GM19452 (cell line): ENCODE data around the gene PARVB.

Experiments
- ATAC-seq: cut with Tn5 transposase; IDR thresholded peaks from one replicate; pipeline ENCODE4 v1.9.1; 2021; ENCODE audit not compliant: unreplicated experiment

The PARVB gene

DNA sequence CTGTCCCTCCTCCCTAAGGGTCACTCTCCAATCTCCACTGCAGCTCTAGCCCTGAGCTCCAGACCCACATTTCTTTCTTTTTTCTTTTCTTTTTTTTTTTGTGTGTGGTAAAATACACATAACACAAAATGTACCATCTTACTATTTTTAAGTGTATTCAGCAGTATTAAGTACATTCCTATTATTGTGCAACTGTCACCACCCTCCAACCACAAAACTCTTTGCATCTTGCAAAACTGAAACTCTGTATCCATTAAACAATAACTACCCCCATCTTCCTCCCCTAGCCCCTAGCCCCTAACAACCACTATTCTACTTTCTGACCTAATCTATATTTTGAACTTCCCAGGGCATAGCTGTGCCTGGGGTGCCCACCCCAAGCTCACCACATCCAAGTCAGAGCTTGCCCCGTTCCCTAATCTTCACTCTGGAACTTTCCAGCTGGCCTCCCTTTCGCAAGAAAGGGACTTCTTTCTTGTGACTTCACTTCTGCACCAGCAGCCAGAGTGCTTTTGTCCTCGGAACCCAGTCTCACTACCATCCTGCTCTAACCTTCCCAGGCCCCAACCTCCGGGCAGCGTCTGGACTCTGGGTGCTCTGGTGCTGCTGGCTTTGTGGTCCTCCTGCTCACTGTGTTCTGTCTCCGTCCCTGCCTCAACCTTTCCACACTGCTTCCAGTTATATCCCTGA is 187.3 kb downstream of the PARVB start:
- ATAC-seq, result no peak

DNA sequence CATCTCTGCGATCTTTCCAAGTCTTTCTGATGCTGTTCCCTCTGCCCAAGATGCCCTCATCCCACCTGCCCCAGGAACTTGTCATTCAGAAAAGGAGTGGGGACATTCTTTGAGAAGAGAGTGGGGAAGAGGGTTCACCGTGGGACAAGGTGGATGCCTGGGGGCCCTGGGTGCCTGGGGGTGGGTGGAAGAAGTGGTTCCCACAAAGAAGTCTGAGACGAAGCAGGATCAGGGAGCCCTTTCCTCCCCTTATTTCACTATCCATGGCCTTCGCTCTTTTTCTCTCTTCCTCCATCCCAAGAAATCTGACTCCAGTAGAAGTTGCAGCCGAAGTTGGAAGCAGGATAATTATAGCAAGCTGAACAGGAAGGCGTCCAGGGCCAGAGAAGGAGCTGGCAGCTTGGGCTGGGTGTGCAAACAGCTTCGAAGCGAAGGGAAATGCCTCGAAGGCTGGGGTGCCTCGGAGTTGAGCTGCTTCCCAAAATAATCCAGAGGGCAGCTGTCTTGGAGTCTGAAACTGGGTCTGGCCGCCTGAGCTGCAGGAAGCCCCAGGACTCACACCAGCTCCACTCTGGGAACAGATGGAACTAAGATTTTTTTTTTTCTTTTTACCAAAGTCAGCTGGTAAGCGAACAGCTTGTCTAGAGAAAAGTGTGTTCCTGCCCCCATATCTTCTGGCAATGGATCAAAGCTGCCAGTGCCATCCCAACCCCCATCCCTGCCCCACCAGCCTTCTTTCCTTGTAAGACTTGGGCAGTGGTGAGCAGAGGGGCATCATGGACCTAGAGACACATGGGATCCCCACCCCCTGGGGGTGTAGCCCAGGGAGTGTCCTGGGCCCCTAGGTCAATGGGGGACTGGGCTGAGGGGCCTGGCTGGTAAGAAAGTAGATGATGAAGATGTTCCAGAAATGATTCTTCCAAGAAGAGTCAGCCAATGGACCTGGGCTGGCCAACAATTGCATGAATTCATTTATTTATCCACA is 188.1 kb downstream of the PARVB start:
- ATAC-seq, result no peak

DNA sequence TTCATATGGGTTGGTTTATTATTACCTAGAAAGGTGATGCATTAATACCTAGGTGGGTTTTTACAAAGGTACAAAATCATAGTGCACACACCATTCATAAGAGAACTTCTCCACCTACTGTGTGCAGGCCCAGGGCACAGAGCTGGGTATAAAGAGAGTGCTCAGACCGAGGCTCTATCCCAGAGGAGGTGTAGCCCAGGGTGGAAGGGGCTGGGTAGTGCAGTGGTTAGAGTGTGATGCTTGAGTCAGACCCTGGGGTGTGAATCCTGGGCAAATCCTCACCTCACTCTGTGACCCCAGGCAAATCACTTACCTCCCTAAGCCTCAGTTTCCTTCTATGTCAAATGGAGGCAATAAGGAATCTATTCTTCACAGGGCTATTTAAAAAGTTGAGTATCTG is 188.8 kb downstream of the PARVB start:
- no peak for ATAC-seq

DNA sequence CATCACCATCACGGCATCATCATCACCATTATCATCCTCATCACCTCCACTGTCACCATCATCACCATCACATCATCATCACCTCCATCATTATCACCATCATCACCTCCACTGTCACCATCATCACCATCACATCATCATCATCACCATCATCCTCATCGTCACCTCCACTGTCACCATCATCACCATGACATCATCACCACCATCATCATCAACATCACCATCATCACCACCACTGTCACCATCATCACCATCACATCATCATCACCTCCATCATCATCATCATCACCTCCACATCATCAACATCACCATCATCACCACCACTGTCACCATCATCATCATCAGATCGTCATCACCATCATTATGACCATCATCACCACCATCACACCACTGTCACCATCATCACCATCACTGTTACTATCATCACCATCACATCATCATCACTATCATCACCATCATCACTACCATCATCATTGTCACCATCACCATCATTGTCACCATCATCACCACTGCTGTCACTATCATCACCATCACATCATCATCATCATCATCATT is 189.5 kb downstream of the PARVB start:
- no peak for ATAC-seq

DNA sequence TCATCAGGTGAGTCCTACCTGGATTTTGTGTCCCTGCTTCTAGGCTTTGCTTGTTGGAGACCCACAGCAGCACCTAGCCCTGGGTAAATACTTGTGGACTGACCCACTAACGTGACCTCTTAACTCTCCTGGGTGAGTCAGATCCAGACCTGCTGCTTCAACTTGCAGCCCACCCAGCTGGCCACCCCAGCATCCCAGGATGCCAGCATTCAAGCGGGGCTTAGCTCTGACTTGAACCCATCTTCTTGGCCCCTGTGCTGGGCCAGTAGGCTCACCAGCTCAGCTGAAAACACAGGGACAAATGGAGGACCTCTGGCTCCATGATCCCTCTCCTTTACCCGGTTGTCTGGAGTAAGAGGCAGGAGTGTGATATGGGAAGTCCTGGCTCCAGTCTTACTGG is 190.1 kb downstream of the PARVB start:
- ATAC-seq, result no peak

DNA sequence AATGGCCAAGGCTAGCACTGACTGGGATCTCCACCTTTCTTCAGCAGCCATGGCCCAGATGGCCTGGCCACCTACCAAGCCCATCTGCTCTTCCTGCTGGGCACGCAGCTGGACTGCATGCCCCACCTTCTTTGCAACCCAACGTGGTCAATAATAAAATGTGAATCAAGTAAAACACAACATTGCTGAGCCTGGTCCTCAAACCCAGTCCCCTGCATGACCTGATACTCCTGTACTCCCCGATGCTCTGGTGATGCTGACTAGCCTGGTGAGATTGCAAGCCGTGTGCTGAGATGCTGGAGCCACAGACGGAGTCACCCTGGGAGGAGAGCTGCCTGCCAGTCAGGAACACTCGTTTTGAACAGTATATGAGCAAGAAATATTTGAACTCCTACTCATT is 190.7 kb downstream of the PARVB start:
- no peak for ATAC-seq

DNA sequence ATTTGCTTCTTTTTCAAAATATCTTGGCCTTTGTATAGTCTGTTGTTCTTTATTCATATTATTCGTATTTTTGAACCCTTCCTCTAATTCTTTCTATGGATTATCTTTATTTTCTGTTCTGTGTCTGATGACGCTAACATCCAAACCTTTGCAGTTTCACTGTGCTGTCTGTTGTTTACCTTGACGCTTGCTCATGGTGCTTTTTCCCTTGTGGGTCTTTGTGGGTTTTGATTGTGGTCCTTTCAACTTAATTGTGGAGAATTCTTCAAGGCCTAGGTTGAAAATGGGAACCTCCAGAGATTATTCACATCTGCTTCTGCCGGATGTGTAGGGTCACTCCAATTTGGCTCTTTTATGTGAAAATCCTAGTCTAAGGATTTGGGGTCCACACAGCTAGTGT is 191.2 kb downstream of the PARVB start:
- no peak for ATAC-seq

DNA sequence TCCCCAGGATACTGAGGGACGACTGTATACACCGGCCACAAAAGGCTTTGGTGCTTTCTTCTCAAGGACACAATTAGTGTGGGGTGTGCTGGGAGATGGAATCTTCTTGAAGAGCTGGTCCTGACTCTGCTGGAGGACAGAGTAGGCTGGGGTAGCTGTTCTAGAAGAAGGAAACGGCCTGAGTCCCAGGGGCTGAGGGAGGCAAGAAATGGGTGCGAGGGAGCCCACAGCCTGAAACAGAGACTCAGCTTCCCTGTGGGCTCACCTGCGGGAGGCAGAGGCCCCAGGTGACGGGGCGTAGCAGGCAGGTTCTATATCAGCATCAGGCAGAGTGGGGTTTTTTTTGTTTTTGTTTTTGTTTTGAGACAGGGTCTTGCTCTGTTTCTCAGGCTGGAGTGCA is 193.2 kb downstream of the PARVB start:
- ATAC-seq, result no peak

DNA sequence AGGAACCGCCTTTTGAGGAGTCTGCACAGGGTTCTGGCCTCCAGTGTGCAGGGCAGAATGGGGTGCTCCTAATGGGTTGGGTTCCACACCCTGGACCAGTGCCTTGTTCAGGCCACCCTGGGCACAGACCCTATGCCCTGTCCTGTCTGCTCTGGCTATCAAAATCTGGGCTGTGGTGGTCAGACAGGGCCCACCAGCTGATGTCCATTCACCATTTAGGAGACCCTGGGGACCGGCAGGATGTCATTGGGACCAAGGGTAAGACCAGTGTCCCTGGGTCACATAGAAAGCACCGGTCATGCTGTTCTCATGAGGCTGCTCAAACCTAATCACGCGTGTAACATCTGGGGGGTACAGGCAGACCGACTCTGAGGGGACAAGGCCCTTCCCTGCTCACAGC is 194.0 kb downstream of the PARVB start:
- ATAC-seq, result no peak

DNA sequence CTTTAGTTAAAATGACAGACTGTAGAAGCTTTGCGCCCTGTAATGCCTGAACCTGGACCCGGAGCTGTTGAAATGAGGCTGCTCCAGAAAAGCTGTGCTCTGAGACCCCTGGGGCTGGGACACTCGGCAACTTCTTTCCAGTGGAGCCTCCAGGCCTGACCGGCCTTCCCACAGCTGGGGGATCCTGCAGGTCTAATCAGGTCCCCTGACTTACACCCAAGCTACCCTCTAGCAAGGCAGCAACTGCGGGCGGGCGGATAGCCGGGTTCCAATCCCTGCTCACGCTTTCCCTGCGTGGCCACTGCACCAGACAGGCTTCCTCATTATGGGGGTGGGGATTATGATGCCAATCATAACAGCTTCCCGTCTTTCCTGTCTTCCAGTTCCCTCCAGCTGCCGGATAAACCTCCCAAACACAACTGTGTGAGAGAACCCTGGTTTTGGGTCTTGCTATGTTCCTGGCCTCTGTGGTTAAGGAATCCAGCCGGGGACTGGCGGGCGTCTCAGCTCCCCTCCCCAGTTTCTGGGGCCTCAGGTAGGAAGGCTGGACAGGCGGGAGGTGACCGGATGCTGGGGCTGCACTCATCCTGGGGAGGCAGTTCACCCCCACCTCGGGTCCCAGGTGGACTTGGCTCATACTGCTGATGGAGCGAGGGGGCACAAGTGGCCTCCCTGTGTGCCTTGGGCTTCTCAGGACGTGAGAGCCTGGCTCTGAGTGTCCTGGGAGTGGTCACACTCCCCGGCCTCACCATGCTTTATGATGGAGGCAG is 195.2 kb downstream of the PARVB start:
- ATAC-seq, result no peak

DNA sequence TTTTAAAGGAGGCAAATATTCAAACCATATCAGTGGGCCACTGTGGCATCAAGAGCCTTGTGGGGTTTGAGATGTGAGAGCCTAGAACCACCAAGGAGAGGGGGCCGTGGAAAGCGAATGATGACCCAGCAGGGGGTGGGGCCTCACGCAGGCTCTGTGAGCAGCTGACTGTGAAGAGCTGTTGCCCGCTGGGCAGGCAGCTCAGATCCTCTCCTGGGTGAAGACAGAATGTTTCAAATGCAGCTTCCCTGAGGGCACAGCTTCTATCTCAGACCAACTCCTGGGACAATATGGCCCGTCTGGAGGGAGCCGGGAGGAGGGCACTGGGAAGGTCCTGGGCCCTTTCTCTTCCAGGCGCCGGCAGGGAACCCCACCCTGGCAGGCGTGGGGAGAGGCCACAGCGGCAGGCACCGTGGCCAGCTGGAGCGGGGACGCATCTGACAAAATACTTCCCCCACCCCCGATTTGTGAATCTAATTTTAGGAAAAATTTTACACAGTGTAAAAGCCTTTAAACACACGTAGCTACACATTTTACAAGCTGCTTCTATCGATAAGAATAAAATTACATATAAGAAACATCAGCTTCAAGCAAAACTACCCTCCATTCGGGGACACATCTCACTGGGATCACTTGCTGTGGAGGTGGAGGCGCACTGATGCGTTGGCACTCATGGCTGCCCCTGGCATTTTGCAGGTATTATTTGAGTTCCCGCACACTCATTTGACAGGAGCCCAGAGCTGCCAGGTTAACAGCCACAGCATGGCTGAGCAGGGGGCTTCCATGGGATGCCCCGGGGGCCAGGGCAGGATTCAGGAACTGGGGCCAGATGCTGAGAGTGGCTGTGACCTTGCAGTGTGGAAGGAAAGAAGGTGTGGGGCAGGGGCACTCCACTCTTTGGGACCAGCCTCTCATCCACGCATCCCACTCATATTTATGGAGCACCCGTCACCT is 196.9 kb downstream of the PARVB start:
- ATAC-seq, result no peak

DNA sequence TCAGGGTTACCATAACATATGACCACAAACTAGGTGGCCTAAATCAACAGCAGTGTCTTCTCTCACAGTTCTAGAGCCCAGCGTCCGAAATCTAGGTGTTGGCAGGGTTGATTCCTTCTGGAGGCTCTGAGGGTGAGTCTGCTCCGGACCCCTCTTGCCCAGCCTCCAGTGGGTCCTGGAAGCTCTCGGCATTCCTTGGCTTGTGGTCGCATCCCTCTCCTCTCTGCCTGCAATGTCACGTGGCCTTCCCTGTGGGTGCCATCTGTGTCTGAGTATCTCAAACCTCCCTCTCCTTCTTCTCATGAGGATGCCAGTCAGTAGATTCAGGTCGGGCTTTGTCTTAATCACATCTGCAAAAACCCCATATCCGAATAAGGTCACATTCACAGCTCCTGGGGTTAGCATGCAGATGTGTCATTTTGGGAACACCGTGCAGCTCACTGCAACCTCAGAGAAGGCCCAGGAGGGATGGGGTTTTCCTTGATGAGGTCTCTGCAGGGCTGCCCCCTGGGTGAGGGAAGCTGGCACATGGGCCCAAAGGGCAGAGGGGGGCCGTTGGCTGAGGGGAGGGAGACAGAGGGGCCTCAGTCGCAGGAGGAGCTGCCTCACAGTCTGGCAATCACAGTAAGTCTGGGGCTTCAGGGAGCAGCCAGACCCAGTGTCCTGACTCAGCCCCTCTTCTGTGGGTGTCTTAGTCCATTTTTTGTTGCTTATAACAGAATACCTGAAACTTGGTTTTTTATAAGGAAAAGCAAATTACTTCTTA is 197.8 kb downstream of the PARVB start:
- ATAC-seq, result no peak
